ENCODE measurements around the gene ACTN1.

DNA sequence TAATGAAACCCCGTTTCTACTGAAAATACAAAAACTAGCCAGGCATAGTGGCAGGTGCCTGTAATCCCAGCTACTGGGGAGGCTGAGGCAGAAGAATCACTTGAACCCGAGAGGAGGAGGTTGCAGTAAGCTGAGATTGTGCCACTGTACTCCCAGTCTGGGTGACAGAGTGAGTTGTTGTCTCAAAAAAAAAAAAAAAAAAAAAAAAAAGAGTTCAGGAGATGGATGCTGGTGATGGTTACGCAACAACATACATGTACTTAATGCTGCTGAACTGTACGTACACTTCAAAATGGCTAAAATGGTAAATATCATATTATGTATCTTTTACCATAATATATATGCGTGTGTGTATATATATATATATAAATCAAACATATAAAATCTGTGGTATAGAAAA lies 29.0 kb downstream of the ACTN1 start:
- no peak for TF ChIP-seq POLR2AphosphoS5 (IDR thresholded peaks at IDR 0.05; ENCODE audit: low read depth, low read length)
- TF ChIP-seq, protein P1, sequence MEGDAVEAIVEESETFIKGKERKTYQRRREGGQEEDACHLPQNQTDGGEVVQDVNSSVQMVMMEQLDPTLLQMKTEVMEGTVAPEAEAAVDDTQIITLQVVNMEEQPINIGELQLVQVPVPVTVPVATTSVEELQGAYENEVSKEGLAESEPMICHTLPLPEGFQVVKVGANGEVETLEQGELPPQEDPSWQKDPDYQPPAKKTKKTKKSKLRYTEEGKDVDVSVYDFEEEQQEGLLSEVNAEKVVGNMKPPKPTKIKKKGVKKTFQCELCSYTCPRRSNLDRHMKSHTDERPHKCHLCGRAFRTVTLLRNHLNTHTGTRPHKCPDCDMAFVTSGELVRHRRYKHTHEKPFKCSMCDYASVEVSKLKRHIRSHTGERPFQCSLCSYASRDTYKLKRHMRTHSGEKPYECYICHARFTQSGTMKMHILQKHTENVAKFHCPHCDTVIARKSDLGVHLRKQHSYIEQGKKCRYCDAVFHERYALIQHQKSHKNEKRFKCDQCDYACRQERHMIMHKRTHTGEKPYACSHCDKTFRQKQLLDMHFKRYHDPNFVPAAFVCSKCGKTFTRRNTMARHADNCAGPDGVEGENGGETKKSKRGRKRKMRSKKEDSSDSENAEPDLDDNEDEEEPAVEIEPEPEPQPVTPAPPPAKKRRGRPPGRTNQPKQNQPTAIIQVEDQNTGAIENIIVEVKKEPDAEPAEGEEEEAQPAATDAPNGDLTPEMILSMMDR (IDR thresholded peaks at IDR 0.05): no peak
- TF ChIP-seq, protein P2, sequence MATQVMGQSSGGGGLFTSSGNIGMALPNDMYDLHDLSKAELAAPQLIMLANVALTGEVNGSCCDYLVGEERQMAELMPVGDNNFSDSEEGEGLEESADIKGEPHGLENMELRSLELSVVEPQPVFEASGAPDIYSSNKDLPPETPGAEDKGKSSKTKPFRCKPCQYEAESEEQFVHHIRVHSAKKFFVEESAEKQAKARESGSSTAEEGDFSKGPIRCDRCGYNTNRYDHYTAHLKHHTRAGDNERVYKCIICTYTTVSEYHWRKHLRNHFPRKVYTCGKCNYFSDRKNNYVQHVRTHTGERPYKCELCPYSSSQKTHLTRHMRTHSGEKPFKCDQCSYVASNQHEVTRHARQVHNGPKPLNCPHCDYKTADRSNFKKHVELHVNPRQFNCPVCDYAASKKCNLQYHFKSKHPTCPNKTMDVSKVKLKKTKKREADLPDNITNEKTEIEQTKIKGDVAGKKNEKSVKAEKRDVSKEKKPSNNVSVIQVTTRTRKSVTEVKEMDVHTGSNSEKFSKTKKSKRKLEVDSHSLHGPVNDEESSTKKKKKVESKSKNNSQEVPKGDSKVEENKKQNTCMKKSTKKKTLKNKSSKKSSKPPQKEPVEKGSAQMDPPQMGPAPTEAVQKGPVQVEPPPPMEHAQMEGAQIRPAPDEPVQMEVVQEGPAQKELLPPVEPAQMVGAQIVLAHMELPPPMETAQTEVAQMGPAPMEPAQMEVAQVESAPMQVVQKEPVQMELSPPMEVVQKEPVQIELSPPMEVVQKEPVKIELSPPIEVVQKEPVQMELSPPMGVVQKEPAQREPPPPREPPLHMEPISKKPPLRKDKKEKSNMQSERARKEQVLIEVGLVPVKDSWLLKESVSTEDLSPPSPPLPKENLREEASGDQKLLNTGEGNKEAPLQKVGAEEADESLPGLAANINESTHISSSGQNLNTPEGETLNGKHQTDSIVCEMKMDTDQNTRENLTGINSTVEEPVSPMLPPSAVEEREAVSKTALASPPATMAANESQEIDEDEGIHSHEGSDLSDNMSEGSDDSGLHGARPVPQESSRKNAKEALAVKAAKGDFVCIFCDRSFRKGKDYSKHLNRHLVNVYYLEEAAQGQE (IDR thresholded peaks at IDR 0.05; ENCODE audit: low read depth, low read length): no peak
- TF ChIP-seq SMC3 (IDR thresholded peaks at IDR 0.05; ENCODE audit: low read depth, low read length): no peak
- TF ChIP-seq YY1 (IDR thresholded peaks at IDR 0.05; ENCODE audit: low read depth): no peak
- no peak for TF ChIP-seq SIN3A (IDR thresholded peaks at IDR 0.05; ENCODE audit: borderline replicate concordance, low read depth, low read length)
- no peak for TF ChIP-seq JUND (IDR thresholded peaks at IDR 0.05)
- TF ChIP-seq GABPA (IDR thresholded peaks at IDR 0.05; ENCODE audit: low read depth): no peak
